ENCODE measurements around the gene CAB39L.

Gene CAB39L

DNA sequence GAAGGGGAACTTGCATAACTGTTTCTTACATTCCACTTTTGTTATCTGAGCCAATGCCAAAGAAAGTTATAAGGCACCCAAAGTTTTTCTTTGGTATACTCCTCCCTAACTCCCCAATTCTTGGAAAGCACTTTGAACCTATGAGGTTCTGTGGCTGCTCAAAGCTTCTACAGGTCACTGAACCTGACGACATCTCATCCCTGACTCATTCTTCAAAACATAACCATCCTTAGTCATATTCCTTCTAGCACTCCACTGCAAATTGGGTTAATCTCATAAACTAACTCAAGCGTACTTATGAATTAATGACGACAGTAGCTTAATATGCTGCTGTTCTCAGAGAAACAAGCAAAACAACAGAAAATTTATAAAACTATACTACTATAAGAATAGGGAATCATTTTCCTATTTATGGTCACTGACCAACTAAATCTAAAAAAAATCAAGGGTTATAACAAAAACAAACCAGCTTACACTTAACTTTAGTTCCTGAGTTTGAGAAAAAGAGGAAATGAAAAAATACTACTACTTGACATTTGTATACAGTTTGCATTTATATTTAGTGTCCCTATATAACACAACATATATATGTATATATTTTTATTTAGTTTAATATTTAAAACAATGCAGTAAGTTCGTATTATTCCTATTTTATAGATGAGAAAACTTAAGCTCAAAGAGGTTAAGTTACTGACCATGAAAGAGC, 69.1 kb downstream of the CAB39L start:
- no peak for TF ChIP-seq JUND (IDR thresholded peaks at IDR 0.05; ENCODE audit: low read depth)
- DNase-seq (ENCODE audit: low read depth in 1 of 2, low spot score in 1 of 2): no peak
- in situ Hi-C loops (cut with HindIII; ENCODE audit: low pct_unique_long_range_greater_than_20kb, low sequenced_read_pairs): no loop called here

DNA sequence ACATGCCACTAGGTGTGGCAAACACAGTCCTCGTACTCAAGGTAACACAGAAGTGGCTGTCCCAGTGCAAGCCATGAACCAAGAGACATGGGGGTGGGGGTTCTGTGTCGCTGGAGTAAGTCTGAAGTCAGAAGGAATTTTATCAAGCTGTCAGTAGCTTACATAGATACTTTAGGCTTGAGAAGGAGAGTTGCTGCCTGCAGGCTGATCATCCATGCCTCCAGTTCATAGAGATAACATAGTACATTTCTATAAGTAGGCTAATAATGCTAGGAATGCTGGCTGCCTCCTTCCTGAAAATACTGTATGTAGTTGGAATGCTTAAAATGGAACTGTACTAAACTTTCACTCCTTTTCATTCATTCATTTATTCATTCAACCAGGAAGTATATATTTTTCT, 70.1 kb downstream of the CAB39L start:
- TF ChIP-seq JUND (IDR thresholded peaks at IDR 0.05; ENCODE audit: low read depth): no peak
- no peak for DNase-seq (ENCODE audit: low read depth in 1 of 2, low spot score in 1 of 2)
- in situ Hi-C loops (cut with HindIII; ENCODE audit: low pct_unique_long_range_greater_than_20kb, low sequenced_read_pairs): no loop called here

DNA sequence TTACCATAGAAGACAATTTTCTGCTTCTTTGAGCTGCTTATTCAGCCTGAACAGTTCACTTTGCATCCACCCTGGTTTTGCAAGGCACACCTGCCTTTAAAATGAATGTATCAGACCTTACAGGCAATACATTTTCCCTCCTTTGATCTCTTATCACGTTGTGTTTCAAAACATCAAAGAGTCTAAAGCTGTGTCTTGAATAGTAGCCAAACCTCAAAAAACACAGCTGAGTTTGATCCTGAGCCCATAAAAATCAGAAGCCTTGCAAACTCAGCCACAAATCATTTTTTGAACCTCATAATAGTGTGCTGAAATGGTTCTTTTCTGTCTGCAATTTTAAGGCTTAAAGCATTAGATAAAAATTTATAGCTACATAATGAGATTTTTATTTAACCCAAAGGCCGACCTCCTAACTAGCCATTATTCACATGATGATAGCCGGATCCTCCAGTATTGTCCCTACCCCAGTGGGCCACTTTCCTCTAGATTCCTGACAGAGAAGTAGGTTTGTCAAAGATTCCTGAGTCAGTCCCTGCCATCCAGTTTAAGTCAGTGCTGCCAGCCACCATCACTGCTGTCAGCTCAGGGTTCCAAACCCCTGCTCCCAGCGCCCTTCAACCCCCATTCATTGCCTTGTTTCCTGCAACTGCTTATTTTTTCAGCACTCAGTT, 71.8 kb downstream of the CAB39L start:
- in situ Hi-C loops (cut with HindIII; ENCODE audit: low pct_unique_long_range_greater_than_20kb, low sequenced_read_pairs): no loop called here
- DNase-seq (ENCODE audit: low read depth in 1 of 2, low spot score in 1 of 2): no peak
- no peak for TF ChIP-seq JUND (IDR thresholded peaks at IDR 0.05; ENCODE audit: low read depth)

DNA sequence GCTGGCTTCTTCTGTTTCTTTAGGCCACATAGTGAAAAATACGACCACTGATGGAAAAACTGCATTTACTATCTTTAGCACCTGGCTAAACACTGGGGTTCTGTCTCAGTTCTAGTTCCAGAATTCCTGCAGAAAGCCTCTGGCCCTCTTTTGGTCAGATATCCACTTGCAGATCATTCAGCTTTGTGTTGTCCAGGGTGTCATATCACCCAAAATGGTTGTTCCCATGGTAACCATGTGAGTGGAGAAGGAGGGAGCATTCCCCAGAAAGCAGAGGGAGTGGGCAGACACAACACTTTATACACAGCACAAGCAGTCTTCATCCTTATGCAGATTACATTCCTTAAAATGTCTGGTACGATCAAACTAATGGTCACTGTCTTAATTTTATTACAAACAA, 73.5 kb downstream of the CAB39L start:
- TF ChIP-seq JUND (IDR thresholded peaks at IDR 0.05; ENCODE audit: low read depth): no peak
- in situ Hi-C loops (cut with HindIII; ENCODE audit: low pct_unique_long_range_greater_than_20kb, low sequenced_read_pairs): no loop called here

DNA sequence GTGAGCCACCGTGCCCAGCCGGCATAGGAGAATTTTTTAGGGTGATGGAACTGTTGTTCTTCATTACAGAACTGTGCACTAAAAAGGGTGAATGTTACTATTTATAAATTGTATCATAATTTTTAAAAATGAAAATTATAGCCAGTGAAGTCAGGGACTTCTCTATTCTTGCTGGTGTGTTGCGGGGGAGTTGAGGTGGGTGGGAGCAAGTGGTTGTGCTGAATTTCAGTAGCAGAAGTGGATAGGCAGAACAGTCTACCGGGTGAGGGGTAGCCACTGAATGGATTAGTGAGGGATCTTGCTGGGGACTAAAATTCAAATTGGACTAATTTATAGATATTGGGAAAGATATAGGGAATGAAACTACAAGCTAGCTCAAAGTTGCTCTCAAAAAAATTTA, 74.0 kb downstream of the CAB39L start:
- TF ChIP-seq JUND (IDR thresholded peaks at IDR 0.05; ENCODE audit: low read depth): no peak
- no peak for DNase-seq (ENCODE audit: low read depth in 1 of 2, low spot score in 1 of 2)
- in situ Hi-C loops (cut with HindIII; ENCODE audit: low pct_unique_long_range_greater_than_20kb, low sequenced_read_pairs): no loop called here

More for the DNA sequence above, 73.5 kb downstream of the CAB39L start:
- no peak for DNase-seq (ENCODE audit: low read depth in 1 of 2, low spot score in 1 of 2)

DNA sequence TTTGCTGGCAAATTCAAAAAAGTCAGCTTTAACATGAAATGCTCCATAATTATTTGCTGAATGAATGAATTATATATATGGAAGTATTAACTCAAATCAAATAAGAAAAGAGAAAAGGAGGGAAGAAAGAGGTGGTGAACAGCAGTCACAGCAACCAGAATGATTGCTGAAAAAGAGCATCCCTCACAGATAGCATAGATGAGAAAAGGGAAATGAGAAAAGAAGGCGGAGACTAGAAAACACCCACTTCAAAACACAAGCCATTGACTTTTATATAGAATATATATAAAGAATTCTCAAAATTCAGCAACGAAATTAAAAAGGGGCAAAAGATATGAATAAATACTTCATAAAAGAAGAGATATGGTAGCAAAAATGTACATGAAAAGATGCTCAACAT, 75.2 kb downstream of the CAB39L start:
- in situ Hi-C loops (cut with HindIII; ENCODE audit: low pct_unique_long_range_greater_than_20kb, low sequenced_read_pairs): no loop called here
- TF ChIP-seq JUND (IDR thresholded peaks at IDR 0.05; ENCODE audit: low read depth): no peak
- DNase-seq (ENCODE audit: low read depth in 1 of 2, low spot score in 1 of 2): no peak

DNA sequence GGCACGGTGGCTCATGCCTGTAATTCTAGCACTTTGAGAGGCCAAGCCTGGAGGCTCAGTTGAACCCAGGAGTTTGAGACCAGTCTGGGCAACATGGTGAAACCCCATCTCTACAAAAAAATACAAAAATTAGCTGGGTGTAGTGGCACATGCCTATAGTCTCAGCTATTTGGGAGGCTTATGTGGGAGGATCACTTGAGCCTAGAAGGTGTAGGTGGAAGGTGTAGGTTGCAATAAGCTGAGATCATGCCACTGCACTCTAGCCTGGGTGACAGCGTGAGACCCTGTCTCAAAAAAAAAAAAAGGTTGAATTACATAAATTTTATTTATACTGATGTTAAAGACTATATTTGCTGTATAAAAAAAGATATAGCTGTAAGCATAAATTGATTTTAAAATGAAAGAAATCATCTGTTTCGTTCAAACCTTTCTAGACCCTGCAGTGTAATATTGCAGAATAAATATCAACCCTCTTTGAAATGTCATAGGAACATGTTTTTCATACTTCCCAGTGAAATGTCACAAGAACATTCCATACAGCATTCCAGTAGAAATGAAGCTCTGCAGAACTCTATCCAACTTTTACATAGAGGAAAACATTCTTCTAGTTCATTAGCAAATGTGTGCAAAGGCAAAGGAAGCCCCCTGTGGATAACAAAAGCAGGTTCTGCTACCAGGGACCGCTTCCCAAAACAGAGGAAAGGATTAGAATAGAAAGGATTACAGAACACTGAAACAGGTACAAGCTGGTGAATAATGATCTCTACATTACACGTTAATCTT, 76.0 kb downstream of the CAB39L start:
- TF ChIP-seq JUND (IDR thresholded peaks at IDR 0.05; ENCODE audit: low read depth): no peak
- in situ Hi-C loops (cut with HindIII; ENCODE audit: low pct_unique_long_range_greater_than_20kb, low sequenced_read_pairs): no loop called here
- no peak for DNase-seq (ENCODE audit: low read depth in 1 of 2, low spot score in 1 of 2)

DNA sequence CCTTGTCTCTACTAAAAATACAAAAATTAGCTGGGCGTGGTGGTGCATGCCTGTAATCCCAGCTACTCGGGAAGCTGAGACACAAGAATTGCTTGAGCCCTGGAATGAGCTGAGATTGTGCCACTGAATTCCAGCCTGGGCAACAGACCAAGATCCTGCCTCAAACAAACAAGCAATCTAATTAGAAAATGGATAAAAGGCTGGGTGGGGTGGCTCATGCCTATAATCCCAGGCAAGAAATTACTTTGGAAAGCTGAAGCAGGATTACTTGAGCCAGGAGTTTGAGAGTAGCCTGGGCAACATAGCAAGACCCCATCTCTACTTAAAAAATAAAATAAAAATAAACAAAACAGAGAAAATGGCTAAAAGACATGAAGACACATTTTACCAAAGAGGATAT, 77.0 kb downstream of the CAB39L start:
- TF ChIP-seq JUND (IDR thresholded peaks at IDR 0.05; ENCODE audit: low read depth): no peak
- DNase-seq (ENCODE audit: low read depth in 1 of 2, low spot score in 1 of 2): no peak
- in situ Hi-C loops (cut with HindIII; ENCODE audit: low pct_unique_long_range_greater_than_20kb, low sequenced_read_pairs): no loop called here

DNA sequence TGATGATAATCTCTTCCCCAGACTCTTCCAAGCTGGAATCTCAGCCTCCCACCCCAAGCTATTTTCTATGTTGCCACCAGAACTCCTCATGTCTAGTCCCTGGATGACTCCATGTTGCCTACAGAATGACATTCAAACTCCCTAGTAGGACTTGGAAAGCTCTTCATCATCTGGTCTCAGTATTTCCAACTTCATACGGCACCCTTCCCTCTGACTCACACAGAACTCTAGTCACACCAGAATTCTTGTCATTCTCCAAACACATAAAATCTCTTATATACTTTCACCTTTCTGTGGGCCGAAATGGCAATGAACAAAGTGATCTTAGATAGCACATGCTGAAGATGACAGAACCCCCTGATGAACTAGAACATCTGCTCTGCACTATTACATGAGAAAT, 86.2 kb downstream of the CAB39L start:
- TF ChIP-seq JUND (IDR thresholded peaks at IDR 0.05; ENCODE audit: low read depth): no peak
- in situ Hi-C loops (cut with HindIII; ENCODE audit: low pct_unique_long_range_greater_than_20kb, low sequenced_read_pairs): no loop called here
- no peak for DNase-seq (ENCODE audit: low read depth in 1 of 2, low spot score in 1 of 2)

DNA sequence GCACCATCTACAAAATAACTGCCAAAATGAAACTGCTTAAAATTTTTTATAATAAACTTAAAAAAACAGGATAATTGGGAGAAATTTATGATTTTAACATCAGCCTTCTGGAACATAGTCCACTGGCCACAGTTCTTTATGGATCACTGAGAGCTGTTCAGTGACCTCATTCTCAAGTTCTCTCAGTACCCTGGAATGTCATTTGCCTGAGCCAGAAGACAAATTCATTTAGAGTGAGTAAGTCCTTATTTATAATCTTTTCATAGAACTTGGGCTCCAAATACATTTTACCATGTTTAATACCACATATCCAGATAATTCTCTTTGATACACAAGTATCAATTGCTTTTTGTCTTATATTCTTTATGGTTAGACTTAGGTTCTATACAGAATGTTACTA, 87.6 kb downstream of the CAB39L start:
- no peak for TF ChIP-seq JUND (IDR thresholded peaks at IDR 0.05; ENCODE audit: low read depth)
- in situ Hi-C loops (cut with HindIII; ENCODE audit: low pct_unique_long_range_greater_than_20kb, low sequenced_read_pairs): no loop called here
- DNase-seq (ENCODE audit: low read depth in 1 of 2, low spot score in 1 of 2): no peak

DNA sequence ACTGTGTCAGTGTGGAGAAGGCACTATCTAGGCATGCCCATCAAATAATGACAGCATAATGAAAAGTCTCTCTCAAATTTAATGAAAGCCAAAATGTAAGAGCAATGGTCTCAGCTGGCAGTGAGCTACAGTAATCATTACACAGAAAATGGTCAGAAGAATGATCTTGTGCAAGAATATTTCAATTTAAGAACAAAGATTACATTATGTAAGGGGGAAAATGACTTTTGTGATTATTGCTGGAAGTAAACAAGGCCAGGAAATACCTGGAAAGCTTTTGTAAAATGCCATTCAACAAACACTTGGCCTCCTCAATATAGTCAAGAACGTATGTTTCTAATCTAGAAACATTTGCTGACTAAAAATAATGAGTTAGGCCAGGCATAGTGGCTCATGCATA, 89.1 kb downstream of the CAB39L start:
- in situ Hi-C loops (cut with HindIII; ENCODE audit: low pct_unique_long_range_greater_than_20kb, low sequenced_read_pairs): no loop called here
- no peak for DNase-seq (ENCODE audit: low read depth in 1 of 2, low spot score in 1 of 2)
- TF ChIP-seq JUND (IDR thresholded peaks at IDR 0.05; ENCODE audit: low read depth): no peak

DNA sequence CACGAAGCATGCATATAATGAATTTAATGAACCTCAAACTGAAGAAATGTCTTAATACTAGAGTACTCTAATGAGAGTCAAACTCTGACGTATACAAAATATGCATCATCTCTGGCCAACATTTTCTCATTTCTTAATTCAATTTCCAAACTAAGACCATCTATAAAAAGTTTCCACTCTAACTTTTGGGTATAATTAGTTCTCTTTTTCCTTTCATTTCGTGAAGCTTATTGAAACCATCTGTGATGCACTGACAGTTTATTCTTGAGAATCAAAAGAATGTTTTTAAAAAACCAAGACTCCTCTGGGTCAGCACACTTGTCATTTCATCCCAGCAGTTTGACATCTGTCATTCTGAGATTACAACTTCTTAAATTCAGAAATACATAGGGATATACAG, 90.0 kb downstream of the CAB39L start:
- DNase-seq (ENCODE audit: low read depth in 1 of 2, low spot score in 1 of 2): no peak
- in situ Hi-C loops (cut with HindIII; ENCODE audit: low pct_unique_long_range_greater_than_20kb, low sequenced_read_pairs): no loop called here
- no peak for TF ChIP-seq JUND (IDR thresholded peaks at IDR 0.05; ENCODE audit: low read depth)

DNA sequence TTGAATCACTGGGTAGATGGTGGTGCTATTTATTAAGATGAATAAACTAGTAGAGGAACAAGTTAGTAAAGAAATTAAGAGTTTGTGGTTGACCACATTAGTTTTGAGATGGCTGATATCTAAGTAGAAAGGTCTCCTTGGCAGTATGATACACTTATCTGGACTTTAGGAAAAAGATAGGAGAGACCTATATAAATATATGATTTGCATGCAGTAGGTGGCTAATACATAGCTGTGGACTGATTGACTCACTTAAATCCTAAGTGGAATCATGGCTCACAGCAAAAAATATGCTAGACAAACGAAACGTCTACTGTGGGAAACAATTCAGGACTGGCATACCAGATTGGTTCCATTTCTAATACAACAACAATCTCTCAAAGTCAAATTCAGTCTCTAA, 92.0 kb downstream of the CAB39L start:
- no peak for DNase-seq (ENCODE audit: low read depth in 1 of 2, low spot score in 1 of 2)
- no peak for TF ChIP-seq JUND (IDR thresholded peaks at IDR 0.05; ENCODE audit: low read depth)
- in situ Hi-C loops (cut with HindIII; ENCODE audit: low pct_unique_long_range_greater_than_20kb, low sequenced_read_pairs): no loop called here
